GM19324 (cell line): ENCODE data around the gene MCRS1.

ENCODE experiments used
- ATAC-seq: cut with Tn5 transposase; IDR thresholded peaks from one replicate; pipeline ENCODE4 v1.9.1; 2021; ENCODE audit warnings: mild to moderate bottlenecking, moderate library complexity; ENCODE audit not compliant: unreplicated experiment, low FRiP score

MCRS1 gene

GRCh38 chr12:49557187-49557916 is 10.6 kb downstream of the MCRS1 start:
- ATAC-seq = no peak

GRCh38 chr12:49556391-49557186 is 11.4 kb downstream of the MCRS1 start:
- no peak for ATAC-seq

- no peak for ATAC-seq
These were observed 12.1 kb downstream of the MCRS1 start for GRCh38 chr12:49555631-49556390.

GRCh38 chr12:49554266-49554665 is 13.7 kb downstream of the MCRS1 start:
- no peak for ATAC-seq

GRCh38 chr12:49553512-49554088 is 14.3 kb downstream of the MCRS1 start:
- no peak for ATAC-seq

GRCh38 chr12:49552899-49553298 is 15.0 kb downstream of the MCRS1 start:
- no peak for ATAC-seq

GRCh38 chr12:49552425-49552824 is 15.5 kb downstream of the MCRS1 start:
- ATAC-seq = no peak

GRCh38 chr12:49552014-49552413 is 15.9 kb downstream of the MCRS1 start:
- ATAC-seq = no peak

- no peak for ATAC-seq
These were observed 17.2 kb downstream of the MCRS1 start for GRCh38 chr12:49550693-49551252.

- no peak for ATAC-seq
These were observed 17.9 kb downstream of the MCRS1 start for GRCh38 chr12:49549735-49550692.

GRCh38 chr12:49548822-49549648 is 18.9 kb downstream of the MCRS1 start:
- ATAC-seq = no peak

- ATAC-seq = no peak
These were observed 19.5 kb downstream of the MCRS1 start for GRCh38 chr12:49548481-49548821.

GRCh38 chr12:49547090-49547690 is 20.8 kb downstream of the MCRS1 start:
- ATAC-seq = no peak

GRCh38 chr12:49546481-49546880 is 21.5 kb downstream of the MCRS1 start:
- ATAC-seq = no peak

- no peak for ATAC-seq
These were observed 22.1 kb downstream of the MCRS1 start for GRCh38 chr12:49545815-49546214.

- ATAC-seq = no peak
These were observed 23.8 kb downstream of the MCRS1 start for GRCh38 chr12:49543914-49544815.

GRCh38 chr12:49543221-49543913 is 24.6 kb downstream of the MCRS1 start:
- ATAC-seq = no peak
